GM13977 (cell line): ENCODE measurements around the gene ZNF397.

Experiments
- DNase-seq: peaks from one replicate; pipeline ENCODE4 v3.0.0; 2012; ENCODE audit warnings: low spot score
- in situ Hi-C: fragments of 300-500 bp; cut with MboI; formaldehyde crosslinking; loops from one replicate; pipeline ENCODE4 v1.12.0; 2022; ENCODE audit warnings: low sequenced_read_pairs, low pct_unique_long_range_greater_than_20kb, mixed read lengths, inconsistent platforms; ENCODE audit not compliant: unreplicated experiment
- TF ChIP-seq, protein P1 (sequence below): IDR thresholded peaks from 2 replicates; pipeline ENCODE4 v1.5.1; 2012; ENCODE audit warnings: mild to moderate bottlenecking, control low read depth; ENCODE audit not compliant: insufficient read depth; ENCODE audit errors: extremely low read depth, missing control alignments

ZNF397 gene

DNA sequence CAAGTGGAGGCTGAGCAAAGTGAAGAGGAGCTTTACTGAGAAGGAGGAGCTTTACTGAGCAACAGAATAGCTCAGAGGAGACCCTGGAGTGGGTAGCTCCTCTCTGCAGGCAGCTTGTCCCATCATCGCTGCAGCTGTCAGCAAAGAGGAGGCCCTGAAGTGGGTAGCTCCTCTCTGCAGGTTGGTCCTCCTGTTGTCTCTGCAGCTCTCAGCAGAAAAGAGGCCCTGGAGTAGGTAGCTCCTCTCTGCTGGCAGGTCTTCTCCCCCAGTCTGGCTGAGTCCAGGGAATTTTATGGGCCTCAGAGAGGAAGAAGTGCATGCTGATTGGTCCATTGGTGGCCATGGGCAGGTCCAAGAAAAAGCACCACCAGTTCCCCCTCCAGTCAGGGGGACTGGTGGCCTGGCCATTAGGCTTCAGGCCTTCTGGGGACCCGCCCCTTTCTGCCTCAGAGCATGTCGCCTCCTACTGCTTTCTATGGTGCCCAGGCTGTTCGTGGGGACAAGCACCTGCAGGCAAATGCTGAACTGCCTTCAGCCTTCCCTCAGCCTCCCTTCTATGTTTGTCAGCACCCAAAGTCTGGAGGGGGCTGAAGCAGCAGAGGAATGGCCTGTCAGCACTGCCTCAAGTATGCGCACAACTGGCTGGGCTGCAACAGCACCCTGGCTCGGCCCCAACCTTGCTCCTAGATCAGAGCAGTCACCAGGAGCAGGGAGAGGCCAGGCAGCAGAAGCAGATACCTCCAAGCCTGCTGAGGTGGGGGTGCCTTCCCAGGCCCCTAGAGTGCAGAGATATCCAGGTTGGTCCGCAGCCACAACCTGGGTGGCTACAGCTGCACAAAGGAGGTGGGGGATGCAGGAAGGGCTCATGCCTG is 43.3 kb downstream of the ZNF397 start:
- DNase-seq: no peak
- in situ Hi-C loops: no loop called here

DNA sequence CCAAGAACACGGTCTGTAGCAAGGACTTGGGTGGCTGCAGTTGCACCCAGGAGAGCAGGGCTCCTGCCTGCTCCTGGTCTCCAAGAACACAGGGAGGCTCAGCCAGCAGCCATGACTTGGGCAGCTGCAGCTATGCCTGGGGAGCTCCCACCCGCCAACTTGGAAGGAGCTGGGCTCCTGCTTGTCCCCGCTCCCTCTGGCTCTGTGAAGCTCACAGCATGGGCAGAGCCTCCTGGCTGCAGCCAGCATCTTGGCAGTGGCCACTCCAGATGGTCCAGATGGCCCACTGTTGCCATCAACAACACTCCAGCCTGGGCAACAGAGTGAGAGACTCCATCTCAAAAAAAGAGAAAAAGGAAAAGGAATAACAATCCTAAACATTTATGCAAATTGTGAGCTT is 44.0 kb downstream of the ZNF397 start:
- TF ChIP-seq, protein P1, sequence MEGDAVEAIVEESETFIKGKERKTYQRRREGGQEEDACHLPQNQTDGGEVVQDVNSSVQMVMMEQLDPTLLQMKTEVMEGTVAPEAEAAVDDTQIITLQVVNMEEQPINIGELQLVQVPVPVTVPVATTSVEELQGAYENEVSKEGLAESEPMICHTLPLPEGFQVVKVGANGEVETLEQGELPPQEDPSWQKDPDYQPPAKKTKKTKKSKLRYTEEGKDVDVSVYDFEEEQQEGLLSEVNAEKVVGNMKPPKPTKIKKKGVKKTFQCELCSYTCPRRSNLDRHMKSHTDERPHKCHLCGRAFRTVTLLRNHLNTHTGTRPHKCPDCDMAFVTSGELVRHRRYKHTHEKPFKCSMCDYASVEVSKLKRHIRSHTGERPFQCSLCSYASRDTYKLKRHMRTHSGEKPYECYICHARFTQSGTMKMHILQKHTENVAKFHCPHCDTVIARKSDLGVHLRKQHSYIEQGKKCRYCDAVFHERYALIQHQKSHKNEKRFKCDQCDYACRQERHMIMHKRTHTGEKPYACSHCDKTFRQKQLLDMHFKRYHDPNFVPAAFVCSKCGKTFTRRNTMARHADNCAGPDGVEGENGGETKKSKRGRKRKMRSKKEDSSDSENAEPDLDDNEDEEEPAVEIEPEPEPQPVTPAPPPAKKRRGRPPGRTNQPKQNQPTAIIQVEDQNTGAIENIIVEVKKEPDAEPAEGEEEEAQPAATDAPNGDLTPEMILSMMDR: no peak
- DNase-seq: no peak
- in situ Hi-C loops: no loop called here

More for the DNA sequence above, 43.3 kb downstream of the ZNF397 start:
- TF ChIP-seq, protein P1: no peak

DNA sequence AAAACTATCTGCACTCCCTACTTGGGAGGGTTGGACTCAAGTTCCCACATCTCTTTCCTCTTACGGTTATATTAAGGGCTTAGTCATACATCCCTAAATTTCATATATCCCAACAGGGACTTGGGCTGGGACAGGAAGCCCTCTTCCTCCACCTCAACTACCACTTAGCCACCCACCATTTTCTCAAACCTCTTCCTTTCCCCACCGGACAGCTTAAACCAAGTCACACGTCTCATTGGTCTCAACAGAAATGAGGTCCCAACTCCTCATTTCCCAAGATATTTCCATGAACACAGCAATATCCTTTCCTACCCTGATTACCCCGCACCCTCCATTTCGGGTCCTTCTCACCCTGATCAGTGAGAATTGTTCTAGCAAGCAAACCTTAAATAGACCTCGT is 48.5 kb downstream of the ZNF397 start:
- TF ChIP-seq, protein P1: no peak
- no peak for DNase-seq
- in situ Hi-C loops: no loop called here

DNA sequence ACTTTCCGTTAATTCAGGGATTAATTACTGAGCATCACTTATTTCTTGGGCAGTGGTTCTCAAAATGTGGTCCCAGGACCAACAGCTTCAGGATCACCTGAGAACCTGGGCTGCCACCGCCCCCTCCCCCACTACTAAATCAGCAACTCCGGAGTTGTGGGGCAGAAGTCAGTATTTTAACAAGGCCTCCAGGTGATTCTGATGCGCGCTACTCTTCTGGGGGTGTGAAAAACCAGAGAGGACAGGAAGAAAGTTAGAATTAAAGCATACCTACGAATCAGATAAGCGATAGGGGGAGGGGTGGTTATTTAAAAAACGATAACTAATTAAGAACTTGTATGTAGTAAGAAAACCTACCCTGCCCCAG is 48.9 kb downstream of the ZNF397 start:
- TF ChIP-seq, protein P1: no peak
- peak; percentile 32 for DNase-seq

DNA sequence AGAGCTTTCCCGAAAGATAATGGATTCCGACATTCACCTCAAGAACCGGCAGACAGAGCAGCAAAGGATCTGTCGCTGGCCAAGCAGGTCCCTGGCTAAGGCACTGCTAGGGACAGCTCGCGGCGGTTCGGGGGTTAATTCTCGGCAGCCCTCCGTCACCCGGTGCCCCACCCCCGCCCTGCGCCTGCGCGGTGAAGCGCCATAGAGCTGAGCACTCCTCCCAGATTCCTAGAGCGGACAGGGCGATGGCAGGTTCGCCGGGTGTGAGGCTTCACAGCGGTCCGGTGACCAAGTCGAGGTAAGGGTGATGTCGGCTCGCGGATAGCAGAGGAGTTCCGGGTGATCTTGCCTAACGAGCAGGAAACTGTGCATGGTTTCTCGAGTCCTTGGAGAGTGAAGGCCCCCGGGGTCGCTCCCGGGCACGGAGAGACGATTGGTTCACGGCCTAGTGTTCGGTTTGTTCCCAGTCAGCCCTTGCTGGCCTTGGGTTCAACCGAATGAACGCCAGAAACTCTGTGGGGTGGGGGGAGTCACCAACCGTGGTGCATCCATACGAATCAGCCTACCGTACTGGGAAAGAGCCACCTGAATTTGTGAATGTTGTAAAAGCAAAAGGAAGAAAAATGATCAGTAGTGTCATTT is 49.4 kb downstream of the ZNF397 start, which contains the start of gene ZSCAN30:
TSS of gene ZSCAN30 (minus strand) at position 136 of the 642 bp plus-strand sequence. CDS start 25,877 bp downstream, outside the sequence.
- peak; percentile 89 for DNase-seq
- in situ Hi-C loops: no loop called here
- TF ChIP-seq, protein P1: no peak

More for the DNA sequence above, 48.9 kb downstream of the ZNF397 start:
- in situ Hi-C loops: no loop called here

DNA sequence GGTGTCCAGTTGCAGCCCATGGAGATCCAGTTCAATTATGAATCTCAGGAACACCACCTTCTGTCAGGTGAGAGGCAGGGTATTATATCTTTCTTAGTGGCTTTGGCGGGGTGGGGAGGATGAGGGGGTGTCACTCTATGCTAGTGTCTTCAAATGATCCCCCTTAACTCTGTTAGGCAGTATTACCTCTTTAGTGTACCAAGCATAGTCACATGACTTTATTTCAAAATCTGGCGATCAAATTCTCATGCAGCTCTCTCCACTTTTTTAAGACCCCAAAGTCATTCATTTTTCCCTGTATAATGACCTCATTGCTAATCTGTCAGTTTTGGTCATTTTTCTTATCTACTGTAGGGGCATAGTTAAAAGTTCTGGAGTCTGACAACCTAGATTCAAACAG is 50.3 kb downstream of the ZNF397 start:
- no peak for DNase-seq
- in situ Hi-C loops: no loop called here
- TF ChIP-seq, protein P1: no peak
